ENCODE measurements around the gene TSEN15. TPM values are rescaled to one million over a fixed set of nuclear protein-coding genes. Genes with fewer than 3 reads are reported as not detected.

TSEN15 gene
- polyA plus RNA-seq, 2 of the 4 experiments (the other 2 are of a cell fraction), result 36.7 to 79.9 TPM

DNA sequence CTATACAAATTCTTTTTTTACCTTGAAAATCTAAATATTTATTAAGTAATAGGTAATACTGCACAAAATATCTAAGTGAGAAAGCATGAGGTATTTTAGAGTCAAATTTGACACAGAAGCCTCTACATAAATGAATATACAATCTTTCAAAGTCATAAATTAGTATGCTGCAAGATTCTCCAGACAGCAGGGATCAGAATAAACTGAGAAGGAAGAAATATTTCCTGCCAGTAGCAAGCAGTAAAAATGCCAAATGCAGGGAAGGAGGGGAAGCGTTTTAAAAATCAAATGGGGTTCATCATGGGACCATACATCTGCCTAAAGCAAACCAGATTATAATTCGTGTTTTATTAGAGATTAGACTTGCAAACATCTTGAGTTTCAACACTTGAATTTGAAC lies 32.9 kb upstream of the TSEN15 start:
- WGBS (ENCODE audit: missing lambda C conversion rate), result 5% methylated on average over 2 of the region's 2 CpGs
- Histone ChIP-seq H3K4me1 (no peaks in the 10 kb centered on the region), H3K9me3 (no peaks in the 10 kb centered on the region; the same call in 2 of the 3 replicates), H3K27ac (no peak overlapping the region), H3K4me2 (no peak overlapping the region), H3K4me3 (no peak overlapping the region)
- TF ChIP-seq CBX8 (IDR thresholded peaks at IDR 0.05) (no peak), HOXB5 (CRISPR knock-in tag; IDR thresholded peaks at IDR 0.05) (no peak), RCOR1 (IDR thresholded peaks at IDR 0.05; ENCODE audit: low read depth, low read length) (no peak), FOSB (CRISPR knock-in tag; IDR thresholded peaks at IDR 0.05) (no peak), EHMT2 (IDR thresholded peaks at IDR 0.05; ENCODE audit: low read depth) (no peak)
- TF ChIP-seq, protein P1, sequence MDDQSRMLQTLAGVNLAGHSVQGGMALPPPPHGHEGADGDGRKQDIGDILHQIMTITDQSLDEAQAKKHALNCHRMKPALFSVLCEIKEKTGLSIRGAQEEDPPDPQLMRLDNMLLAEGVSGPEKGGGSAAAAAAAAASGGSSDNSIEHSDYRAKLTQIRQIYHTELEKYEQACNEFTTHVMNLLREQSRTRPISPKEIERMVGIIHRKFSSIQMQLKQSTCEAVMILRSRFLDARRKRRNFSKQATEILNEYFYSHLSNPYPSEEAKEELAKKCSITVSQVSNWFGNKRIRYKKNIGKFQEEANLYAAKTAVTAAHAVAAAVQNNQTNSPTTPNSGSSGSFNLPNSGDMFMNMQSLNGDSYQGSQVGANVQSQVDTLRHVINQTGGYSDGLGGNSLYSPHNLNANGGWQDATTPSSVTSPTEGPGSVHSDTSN (IDR thresholded peaks at IDR 0.05), result no peak
- TF ChIP-seq, protein P2, sequence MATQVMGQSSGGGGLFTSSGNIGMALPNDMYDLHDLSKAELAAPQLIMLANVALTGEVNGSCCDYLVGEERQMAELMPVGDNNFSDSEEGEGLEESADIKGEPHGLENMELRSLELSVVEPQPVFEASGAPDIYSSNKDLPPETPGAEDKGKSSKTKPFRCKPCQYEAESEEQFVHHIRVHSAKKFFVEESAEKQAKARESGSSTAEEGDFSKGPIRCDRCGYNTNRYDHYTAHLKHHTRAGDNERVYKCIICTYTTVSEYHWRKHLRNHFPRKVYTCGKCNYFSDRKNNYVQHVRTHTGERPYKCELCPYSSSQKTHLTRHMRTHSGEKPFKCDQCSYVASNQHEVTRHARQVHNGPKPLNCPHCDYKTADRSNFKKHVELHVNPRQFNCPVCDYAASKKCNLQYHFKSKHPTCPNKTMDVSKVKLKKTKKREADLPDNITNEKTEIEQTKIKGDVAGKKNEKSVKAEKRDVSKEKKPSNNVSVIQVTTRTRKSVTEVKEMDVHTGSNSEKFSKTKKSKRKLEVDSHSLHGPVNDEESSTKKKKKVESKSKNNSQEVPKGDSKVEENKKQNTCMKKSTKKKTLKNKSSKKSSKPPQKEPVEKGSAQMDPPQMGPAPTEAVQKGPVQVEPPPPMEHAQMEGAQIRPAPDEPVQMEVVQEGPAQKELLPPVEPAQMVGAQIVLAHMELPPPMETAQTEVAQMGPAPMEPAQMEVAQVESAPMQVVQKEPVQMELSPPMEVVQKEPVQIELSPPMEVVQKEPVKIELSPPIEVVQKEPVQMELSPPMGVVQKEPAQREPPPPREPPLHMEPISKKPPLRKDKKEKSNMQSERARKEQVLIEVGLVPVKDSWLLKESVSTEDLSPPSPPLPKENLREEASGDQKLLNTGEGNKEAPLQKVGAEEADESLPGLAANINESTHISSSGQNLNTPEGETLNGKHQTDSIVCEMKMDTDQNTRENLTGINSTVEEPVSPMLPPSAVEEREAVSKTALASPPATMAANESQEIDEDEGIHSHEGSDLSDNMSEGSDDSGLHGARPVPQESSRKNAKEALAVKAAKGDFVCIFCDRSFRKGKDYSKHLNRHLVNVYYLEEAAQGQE (IDR thresholded peaks at IDR 0.05), result no peak
- FAIRE-seq, result no peak
- no peak for ATAC-seq
- ChIA-PET POLR2A (no interaction called here), CTCF (no interaction called here)
- DNase-seq (ENCODE audit: low read depth in 1 of 2, low spot score in 1 of 2), result no peak

DNA sequence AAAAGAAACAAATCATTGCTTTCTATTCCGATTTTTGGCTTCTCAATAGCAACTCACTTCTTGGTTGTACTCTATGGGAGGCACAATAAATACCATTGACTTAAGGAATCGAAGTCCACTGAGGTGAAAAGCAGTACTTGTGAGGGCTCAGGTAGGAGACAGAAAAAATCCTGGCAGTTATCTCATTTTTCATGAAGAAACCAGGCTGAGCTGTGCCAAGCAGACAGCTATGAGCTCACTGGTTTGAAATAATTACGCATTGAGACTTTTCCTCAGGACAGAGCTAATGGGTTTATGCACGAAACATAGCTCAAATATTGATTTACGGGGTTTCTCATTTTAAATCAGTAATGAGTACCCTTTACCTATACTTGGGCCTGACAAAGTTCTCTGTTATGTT lies 32.5 kb upstream of the TSEN15 start:
- ChIA-PET POLR2A (no interaction called here), CTCF (no interaction called here)
- H3K4me3 ChIP-seq, result no peak overlapping the region
- TF ChIP-seq MAZ (IDR thresholded peaks at IDR 0.05; ENCODE audit: borderline replicate concordance, low read depth, low read length) (no peak), HOXB13 (CRISPR knock-in tag; IDR thresholded peaks at IDR 0.05; ENCODE audit: low read depth) (no peak), KDM1A (IDR thresholded peaks at IDR 0.05; ENCODE audit: low read depth) (no peak), RCOR1 (IDR thresholded peaks at IDR 0.05; ENCODE audit: low read depth, low read length) (no peak), MAFK (IDR thresholded peaks at IDR 0.05; ENCODE audit: partially characterized antibody) (no peak)
- TF ChIP-seq, protein P3, sequence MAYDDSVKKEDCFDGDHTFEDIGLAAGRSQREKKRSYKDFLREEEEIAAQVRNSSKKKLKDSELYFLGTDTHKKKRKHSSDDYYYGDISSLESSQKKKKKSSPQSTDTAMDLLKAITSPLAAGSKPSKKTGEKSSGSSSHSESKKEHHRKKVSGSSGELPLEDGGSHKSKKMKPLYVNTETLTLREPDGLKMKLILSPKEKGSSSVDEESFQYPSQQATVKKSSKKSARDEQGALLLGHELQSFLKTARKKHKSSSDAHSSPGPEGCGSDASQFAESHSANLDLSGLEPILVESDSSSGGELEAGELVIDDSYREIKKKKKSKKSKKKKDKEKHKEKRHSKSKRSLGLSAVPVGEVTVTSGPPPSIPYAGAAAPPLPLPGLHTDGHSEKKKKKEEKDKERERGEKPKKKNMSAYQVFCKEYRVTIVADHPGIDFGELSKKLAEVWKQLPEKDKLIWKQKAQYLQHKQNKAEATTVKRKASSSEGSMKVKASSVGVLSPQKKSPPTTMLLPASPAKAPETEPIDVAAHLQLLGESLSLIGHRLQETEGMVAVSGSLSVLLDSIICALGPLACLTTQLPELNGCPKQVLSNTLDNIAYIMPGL (CRISPR knock-in tag; IDR thresholded peaks at IDR 0.05; ENCODE audit: borderline replicate concordance), result no peak
- TF ChIP-seq, protein P2 (IDR thresholded peaks at IDR 0.05), result no peak
- TF ChIP-seq, protein P4, sequence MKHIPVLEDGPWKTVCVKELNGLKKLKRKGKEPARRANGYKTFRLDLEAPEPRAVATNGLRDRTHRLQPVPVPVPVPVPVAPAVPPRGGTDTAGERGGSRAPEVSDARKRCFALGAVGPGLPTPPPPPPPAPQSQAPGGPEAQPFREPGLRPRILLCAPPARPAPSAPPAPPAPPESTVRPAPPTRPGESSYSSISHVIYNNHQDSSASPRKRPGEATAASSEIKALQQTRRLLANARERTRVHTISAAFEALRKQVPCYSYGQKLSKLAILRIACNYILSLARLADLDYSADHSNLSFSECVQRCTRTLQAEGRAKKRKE (CRISPR knock-in tag; IDR thresholded peaks at IDR 0.05; ENCODE audit: low read depth), result no peak
- DNase-seq (ENCODE audit: low read depth in 1 of 2, low spot score in 1 of 2) (no peak), FAIRE-seq (no peak), ATAC-seq (no peak)
- H3K27ac ChIP-seq, result no peak overlapping the region
- no peaks in the 10 kb centered on the region for H3K4me1 ChIP-seq
- H3K9me3 ChIP-seq, result no peaks in the 10 kb centered on the region; the same call in 2 of the 3 replicates
- H3K4me2 ChIP-seq, result no peak overlapping the region
- WGBS (ENCODE audit: missing lambda C conversion rate), result 45% methylated on average over 5 of the region's 5 CpGs
